ENCODE data around the gene TMEM203. TPM values are rescaled to one million over a fixed set of nuclear protein-coding genes. Genes with fewer than 3 reads are reported as not detected.
A peak's percentile ranks its signal among the peaks of the same experiment; 100 is the strongest.

TMEM203 gene
- total and polyA plus RNA-seq, 2 of the 13 experiments (the other 11 are each of a cell fraction or from before 2014, with no cell fraction given) = 23.4 to 36.7 TPM

DNA sequence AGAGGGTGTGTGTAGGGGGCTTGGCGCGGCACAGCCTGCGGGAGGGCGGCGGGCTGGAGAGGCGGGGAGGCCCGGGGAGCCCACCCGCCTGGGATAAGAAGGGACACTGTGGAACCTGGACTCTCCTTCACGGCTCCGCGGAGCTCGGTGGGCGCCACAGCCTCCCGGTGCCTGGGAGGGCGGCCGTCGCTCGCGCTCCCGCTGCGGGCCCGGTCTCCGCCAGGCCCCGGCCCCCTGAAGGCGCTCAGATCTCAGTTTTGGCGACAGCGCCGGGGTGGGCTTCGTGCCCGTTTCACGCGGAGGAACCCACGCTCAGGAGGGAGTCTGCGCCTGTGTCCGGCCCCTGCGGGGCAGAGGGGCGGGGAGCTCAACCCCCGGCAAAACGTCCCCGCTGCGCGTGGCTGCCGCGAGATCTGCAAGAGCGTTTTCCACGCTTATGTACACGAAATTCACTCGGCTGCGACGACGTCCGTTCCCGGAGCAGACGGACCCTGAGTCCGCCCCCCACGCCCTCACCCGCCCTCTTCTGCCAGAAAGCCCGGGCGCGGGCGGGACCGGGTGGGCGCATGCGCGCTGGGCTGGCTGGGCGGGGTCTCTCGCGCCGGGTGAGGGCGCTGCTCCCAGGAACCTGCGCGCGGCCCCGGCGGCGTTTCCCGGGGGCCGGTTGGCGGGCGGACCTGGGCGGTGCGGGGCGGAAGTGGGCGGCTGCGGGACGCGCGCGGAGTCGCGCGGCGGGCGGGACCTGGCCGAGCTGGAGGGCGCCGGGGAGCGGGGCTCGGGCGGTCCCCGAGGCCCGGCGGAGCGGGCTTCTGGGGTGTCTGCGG, 49.4 kb upstream of the TMEM203 start, which contains the start of gene NELFB (continued):
- TF ChIP-seq, protein P1, sequence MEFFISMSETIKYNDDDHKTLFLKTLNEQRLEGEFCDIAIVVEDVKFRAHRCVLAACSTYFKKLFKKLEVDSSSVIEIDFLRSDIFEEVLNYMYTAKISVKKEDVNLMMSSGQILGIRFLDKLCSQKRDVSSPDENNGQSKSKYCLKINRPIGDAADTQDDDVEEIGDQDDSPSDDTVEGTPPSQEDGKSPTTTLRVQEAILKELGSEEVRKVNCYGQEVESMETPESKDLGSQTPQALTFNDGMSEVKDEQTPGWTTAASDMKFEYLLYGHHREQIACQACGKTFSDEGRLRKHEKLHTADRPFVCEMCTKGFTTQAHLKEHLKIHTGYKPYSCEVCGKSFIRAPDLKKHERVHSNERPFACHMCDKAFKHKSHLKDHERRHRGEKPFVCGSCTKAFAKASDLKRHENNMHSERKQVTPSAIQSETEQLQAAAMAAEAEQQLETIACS (CRISPR knock-in tag; IDR thresholded peaks at IDR 0.05) = peak; percentile 77
- peak; percentile 67; the same call in 1 of the 2 replicates for TF ChIP-seq DR1 (CRISPR knock-in tag; IDR thresholded peaks at IDR 0.05)
- TF ChIP-seq SMARCE1 (IDR thresholded peaks at IDR 0.05; ENCODE audit: borderline replicate concordance) = no peak
- TF ChIP-seq, protein P2, sequence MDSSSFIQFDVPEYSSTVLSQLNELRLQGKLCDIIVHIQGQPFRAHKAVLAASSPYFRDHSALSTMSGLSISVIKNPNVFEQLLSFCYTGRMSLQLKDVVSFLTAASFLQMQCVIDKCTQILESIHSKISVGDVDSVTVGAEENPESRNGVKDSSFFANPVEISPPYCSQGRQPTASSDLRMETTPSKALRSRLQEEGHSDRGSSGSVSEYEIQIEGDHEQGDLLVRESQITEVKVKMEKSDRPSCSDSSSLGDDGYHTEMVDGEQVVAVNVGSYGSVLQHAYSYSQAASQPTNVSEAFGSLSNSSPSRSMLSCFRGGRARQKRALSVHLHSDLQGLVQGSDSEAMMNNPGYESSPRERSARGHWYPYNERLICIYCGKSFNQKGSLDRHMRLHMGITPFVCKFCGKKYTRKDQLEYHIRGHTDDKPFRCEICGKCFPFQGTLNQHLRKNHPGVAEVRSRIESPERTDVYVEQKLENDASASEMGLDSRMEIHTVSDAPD (CRISPR knock-in tag; IDR thresholded peaks at IDR 0.05) = no peak
- TF ChIP-seq TMF1 (CRISPR knock-in tag; IDR thresholded peaks at IDR 0.05; ENCODE audit: low read depth) = no peak
- TF ChIP-seq, protein P3, sequence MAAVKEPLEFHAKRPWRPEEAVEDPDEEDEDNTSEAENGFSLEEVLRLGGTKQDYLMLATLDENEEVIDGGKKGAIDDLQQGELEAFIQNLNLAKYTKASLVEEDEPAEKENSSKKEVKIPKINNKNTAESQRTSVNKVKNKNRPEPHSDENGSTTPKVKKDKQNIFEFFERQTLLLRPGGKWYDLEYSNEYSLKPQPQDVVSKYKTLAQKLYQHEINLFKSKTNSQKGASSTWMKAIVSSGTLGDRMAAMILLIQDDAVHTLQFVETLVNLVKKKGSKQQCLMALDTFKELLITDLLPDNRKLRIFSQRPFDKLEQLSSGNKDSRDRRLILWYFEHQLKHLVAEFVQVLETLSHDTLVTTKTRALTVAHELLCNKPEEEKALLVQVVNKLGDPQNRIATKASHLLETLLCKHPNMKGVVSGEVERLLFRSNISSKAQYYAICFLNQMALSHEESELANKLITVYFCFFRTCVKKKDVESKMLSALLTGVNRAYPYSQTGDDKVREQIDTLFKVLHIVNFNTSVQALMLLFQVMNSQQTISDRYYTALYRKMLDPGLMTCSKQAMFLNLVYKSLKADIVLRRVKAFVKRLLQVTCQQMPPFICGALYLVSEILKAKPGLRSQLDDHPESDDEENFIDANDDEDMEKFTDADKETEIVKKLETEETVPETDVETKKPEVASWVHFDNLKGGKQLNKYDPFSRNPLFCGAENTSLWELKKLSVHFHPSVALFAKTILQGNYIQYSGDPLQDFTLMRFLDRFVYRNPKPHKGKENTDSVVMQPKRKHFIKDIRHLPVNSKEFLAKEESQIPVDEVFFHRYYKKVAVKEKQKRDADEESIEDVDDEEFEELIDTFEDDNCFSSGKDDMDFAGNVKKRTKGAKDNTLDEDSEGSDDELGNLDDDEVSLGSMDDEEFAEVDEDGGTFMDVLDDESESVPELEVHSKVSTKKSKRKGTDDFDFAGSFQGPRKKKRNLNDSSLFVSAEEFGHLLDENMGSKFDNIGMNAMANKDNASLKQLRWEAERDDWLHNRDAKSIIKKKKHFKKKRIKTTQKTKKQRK (IDR thresholded peaks at IDR 0.05; ENCODE audit: low read length) = no peak
- no peak for TF ChIP-seq KLF11 (CRISPR knock-in tag; IDR thresholded peaks at IDR 0.05)
- TF ChIP-seq, protein P4, sequence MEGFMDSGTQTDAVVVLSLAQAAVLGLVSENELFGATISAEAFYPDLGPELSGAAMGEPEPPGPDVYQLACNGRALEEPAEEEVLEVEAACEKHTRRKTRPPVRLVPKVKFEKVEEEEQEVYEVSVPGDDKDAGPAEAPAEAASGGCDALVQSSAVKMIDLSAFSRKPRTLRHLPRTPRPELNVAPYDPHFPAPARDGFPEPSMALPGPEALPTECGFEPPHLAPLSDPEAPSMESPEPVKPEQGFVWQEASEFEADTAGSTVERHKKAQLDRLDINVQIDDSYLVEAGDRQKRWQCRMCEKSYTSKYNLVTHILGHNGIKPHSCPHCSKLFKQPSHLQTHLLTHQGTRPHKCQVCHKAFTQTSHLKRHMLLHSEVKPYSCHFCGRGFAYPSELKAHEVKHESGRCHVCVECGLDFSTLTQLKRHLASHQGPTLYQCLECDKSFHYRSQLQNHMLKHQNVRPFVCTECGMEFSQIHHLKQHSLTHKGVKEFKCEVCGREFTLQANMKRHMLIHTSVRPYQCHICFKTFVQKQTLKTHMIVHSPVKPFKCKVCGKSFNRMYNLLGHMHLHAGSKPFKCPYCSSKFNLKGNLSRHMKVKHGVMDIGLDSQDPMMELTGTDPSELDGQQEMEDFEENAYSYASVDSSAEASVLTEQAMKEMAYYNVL (CRISPR knock-in tag; IDR thresholded peaks at IDR 0.05; ENCODE audit: borderline replicate concordance) = no peak; the same call in 1 of the 2 replicates
- no peak for TF ChIP-seq RORA (CRISPR knock-in tag; IDR thresholded peaks at IDR 0.05)
- no peak for TF ChIP-seq FOSL1 (CRISPR knock-in tag; IDR thresholded peaks at IDR 0.05; ENCODE audit: borderline replicate concordance)
- no peak for TF ChIP-seq ZNF34 (CRISPR knock-in tag; IDR thresholded peaks at IDR 0.05; ENCODE audit: borderline replicate concordance)
- no peak for TF ChIP-seq TRIM24 (CRISPR knock-in tag; IDR thresholded peaks at IDR 0.05)
- peak; percentile 50; the same call in 1 of the 2 replicates for TF ChIP-seq ARHGAP35 (CRISPR knock-in tag; IDR thresholded peaks at IDR 0.05; ENCODE audit: borderline replicate concordance)
- TF ChIP-seq, protein P5, sequence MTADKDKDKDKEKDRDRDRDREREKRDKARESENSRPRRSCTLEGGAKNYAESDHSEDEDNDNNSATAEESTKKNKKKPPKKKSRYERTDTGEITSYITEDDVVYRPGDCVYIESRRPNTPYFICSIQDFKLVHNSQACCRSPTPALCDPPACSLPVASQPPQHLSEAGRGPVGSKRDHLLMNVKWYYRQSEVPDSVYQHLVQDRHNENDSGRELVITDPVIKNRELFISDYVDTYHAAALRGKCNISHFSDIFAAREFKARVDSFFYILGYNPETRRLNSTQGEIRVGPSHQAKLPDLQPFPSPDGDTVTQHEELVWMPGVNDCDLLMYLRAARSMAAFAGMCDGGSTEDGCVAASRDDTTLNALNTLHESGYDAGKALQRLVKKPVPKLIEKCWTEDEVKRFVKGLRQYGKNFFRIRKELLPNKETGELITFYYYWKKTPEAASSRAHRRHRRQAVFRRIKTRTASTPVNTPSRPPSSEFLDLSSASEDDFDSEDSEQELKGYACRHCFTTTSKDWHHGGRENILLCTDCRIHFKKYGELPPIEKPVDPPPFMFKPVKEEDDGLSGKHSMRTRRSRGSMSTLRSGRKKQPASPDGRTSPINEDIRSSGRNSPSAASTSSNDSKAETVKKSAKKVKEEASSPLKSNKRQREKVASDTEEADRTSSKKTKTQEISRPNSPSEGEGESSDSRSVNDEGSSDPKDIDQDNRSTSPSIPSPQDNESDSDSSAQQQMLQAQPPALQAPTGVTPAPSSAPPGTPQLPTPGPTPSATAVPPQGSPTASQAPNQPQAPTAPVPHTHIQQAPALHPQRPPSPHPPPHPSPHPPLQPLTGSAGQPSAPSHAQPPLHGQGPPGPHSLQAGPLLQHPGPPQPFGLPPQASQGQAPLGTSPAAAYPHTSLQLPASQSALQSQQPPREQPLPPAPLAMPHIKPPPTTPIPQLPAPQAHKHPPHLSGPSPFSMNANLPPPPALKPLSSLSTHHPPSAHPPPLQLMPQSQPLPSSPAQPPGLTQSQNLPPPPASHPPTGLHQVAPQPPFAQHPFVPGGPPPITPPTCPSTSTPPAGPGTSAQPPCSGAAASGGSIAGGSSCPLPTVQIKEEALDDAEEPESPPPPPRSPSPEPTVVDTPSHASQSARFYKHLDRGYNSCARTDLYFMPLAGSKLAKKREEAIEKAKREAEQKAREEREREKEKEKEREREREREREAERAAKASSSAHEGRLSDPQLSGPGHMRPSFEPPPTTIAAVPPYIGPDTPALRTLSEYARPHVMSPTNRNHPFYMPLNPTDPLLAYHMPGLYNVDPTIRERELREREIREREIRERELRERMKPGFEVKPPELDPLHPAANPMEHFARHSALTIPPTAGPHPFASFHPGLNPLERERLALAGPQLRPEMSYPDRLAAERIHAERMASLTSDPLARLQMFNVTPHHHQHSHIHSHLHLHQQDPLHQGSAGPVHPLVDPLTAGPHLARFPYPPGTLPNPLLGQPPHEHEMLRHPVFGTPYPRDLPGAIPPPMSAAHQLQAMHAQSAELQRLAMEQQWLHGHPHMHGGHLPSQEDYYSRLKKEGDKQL (CRISPR knock-in tag; IDR thresholded peaks at IDR 0.05; ENCODE audit: low read depth) = no peak
